ENCODE results near the gene ARHGEF1.
A peak's percentile ranks its signal among the peaks of the same experiment; 100 is the strongest.

The ARHGEF1 gene

GRCh38 chr19:41883821-41884733, 1.1 kb downstream of the ARHGEF1 start:
- DNase-seq (ENCODE audit: low spot score): peak; percentile 94

- DNase-seq (ENCODE audit: low spot score): no peak
These were observed 4.1 kb downstream of the ARHGEF1 start for GRCh38 chr19:41886761-41887710.

- no peak for DNase-seq (ENCODE audit: low spot score)
These were observed 4.9 kb downstream of the ARHGEF1 start for GRCh38 chr19:41887711-41888382.

- no peak for DNase-seq (ENCODE audit: low spot score)
These were observed 5.9 kb downstream of the ARHGEF1 start for GRCh38 chr19:41888926-41889325.

- no peak for DNase-seq (ENCODE audit: low spot score)
These were observed 6.9 kb downstream of the ARHGEF1 start for GRCh38 chr19:41889896-41890295.

- DNase-seq (ENCODE audit: low spot score): no peak
These were observed 8.0 kb downstream of the ARHGEF1 start for GRCh38 chr19:41890936-41891335.

- DNase-seq (ENCODE audit: low spot score): no peak
These were observed 9.4 kb downstream of the ARHGEF1 start for GRCh38 chr19:41892173-41892902.

GRCh38 chr19:41893899-41894298, 10.9 kb downstream of the ARHGEF1 start:
- no peak for DNase-seq (ENCODE audit: low spot score)

- DNase-seq (ENCODE audit: low spot score): no peak
These were observed 11.4 kb downstream of the ARHGEF1 start for GRCh38 chr19:41894350-41894749.

- DNase-seq (ENCODE audit: low spot score): no peak
These were observed 13.0 kb downstream of the ARHGEF1 start for GRCh38 chr19:41895745-41896580.

GRCh38 chr19:41896581-41896942, 13.6 kb downstream of the ARHGEF1 start:
- DNase-seq (ENCODE audit: low spot score): no peak

GRCh38 chr19:41897181-41897580, 14.2 kb downstream of the ARHGEF1 start:
- DNase-seq (ENCODE audit: low spot score): no peak

- DNase-seq (ENCODE audit: low spot score): no peak
These were observed 14.8 kb downstream of the ARHGEF1 start for GRCh38 chr19:41897820-41898219.

GRCh38 chr19:41898235-41898634, 15.3 kb downstream of the ARHGEF1 start:
- DNase-seq (ENCODE audit: low spot score): no peak

GRCh38 chr19:41901707-41902360, 18.9 kb downstream of the ARHGEF1 start:
- DNase-seq (ENCODE audit: low spot score): no peak

- no peak for DNase-seq (ENCODE audit: low spot score)
These were observed 19.6 kb downstream of the ARHGEF1 start for GRCh38 chr19:41902594-41902993.

- no peak for DNase-seq (ENCODE audit: low spot score)
These were observed 20.4 kb downstream of the ARHGEF1 start for GRCh38 chr19:41903193-41903953.

GRCh38 chr19:41904118-41904870, 21.3 kb downstream of the ARHGEF1 start:
- no peak for DNase-seq (ENCODE audit: low spot score)
